Activated naive CD8-positive, alpha-beta T cell treated with anti-CD3 and anti-CD28 coated beads, Interleukin-2, amount 10 ng/mL, durations not matched to agents 7 days and 5 days (primary cell): Measurements from ENCODE around the gene IL25. TPM values are rescaled to one million over a fixed set of nuclear protein-coding genes. Genes with fewer than 3 reads are reported as not detected.

Experiments used
- ATAC-seq: fragments of 150-1000 bp; cut with Tn5 transposase; one replicate; pipeline ENCODE4 v1.10.0; 2021; ENCODE audit warnings: low read depth, moderate library complexity
- POLR2A ChIA-PET: fragments of 350-600 bp; sonication (Branson Sonifier 250); formaldehyde crosslinking; loops from one replicate; lab custom pipeline; 2021; ENCODE audit warnings: antibody characterized with exemption; lab: Charles Lee
- DNase-seq: peaks from one replicate; pipeline ENCODE4 v3.0.0; 2021
- H3K27ac Mint-ChIP-seq: one replicate; pipeline ENCODE4 v1.8.0; 2022; ENCODE audit warnings: mild to moderate bottlenecking, mixed read lengths
- H3K27me3 Mint-ChIP-seq: one replicate; pipeline ENCODE4 v1.8.0; 2022; ENCODE audit warnings: mild to moderate bottlenecking, moderate library complexity, mixed read lengths
- H3K36me3 Mint-ChIP-seq: one replicate; pipeline ENCODE4 v1.8.0; 2021; ENCODE audit warnings: mild to moderate bottlenecking, mixed read lengths
- H3K4me1 Mint-ChIP-seq: one replicate; pipeline ENCODE4 v1.8.0; 2021; ENCODE audit warnings: mixed read lengths
- H3K4me3 Mint-ChIP-seq: one replicate; pipeline ENCODE4 v1.8.0; 2022; ENCODE audit warnings: mild to moderate bottlenecking, moderate library complexity, mixed read lengths
- H3K9me3 Mint-ChIP-seq: one replicate; pipeline ENCODE4 v1.8.0; 2021; ENCODE audit warnings: mixed read lengths
- total RNA-seq, 2 experiments: library from RNA; stranded (reverse); gene quantifications; one replicate each; pipeline ENCODE4 v1.2.3, GENCODE V29; 2021

IL25 gene
- total RNA-seq, 2 experiments from 2014 or later = 0.39 TPM; not detected in 1

- Mint-ChIP-seq H3K27ac (no peak overlapping the region), H3K27me3 (peaks cover 26% of the 10 kb centered on the region), H3K36me3 (peaks cover 2% of the 10 kb centered on the region), H3K4me1 (peaks cover 2% of the 10 kb centered on the region), H3K9me3 (no peaks in the 10 kb centered on the region), H3K4me3 (no peak overlapping the region)
- ATAC-seq (no peak), DNase-seq (no peak)
- POLR2A ChIA-PET = no interaction called here
Observed at GRCh38 chr14:23346693-23347405, 25.8 kb upstream of the IL25 start.

- ATAC-seq (no peak), DNase-seq (no peak)
- Mint-ChIP-seq H3K27me3 (peaks cover 21% of the 10 kb centered on the region), H3K36me3 (peaks cover 2% of the 10 kb centered on the region), H3K4me1 (peaks cover 2% of the 10 kb centered on the region), H3K9me3 (no peaks in the 10 kb centered on the region), H3K4me3 (no peak overlapping the region), H3K27ac (no peak overlapping the region)
- POLR2A ChIA-PET = no interaction called here
Observed at GRCh38 chr14:23347406-23348296, 25.0 kb upstream of the IL25 start.

GRCh38 chr14:23348297-23348655 lies 24.3 kb upstream of the IL25 start:
- Mint-ChIP-seq H3K27me3 (peaks cover 23% of the 10 kb centered on the region), H3K4me3 (no peak overlapping the region), H3K36me3 (peaks cover 2% of the 10 kb centered on the region), H3K4me1 (peaks cover 6% of the 10 kb centered on the region), H3K27ac (peak overlapping the region; percentile 36), H3K9me3 (no peaks in the 10 kb centered on the region)
- no peak for DNase-seq
- ATAC-seq = no peak
- POLR2A ChIA-PET = interaction anchor here (0.7 kb wide), 1 partner anchor 28 kb away, joined by 3 read pairs; no protein-coding TSS in a partner anchor

- H3K4me3 Mint-ChIP-seq = no peak overlapping the region
- H3K9me3 Mint-ChIP-seq = no peaks in the 10 kb centered on the region
- peaks cover 32% of the 10 kb centered on the region for H3K27me3 Mint-ChIP-seq
- POLR2A ChIA-PET = no interaction called here
- H3K4me1 Mint-ChIP-seq = peaks cover 6% of the 10 kb centered on the region
- peaks cover 2% of the 10 kb centered on the region for H3K36me3 Mint-ChIP-seq
- DNase-seq (no peak), ATAC-seq (no peak)
- no peak overlapping the region for H3K27ac Mint-ChIP-seq
Observed at GRCh38 chr14:23349156-23349845, 23.3 kb upstream of the IL25 start.

- DNase-seq (no peak), ATAC-seq (no peak)
- Mint-ChIP-seq H3K4me3 (peak overlapping the region; percentile 46), H3K36me3 (peaks cover 2% of the 10 kb centered on the region), H3K4me1 (peaks cover 6% of the 10 kb centered on the region), H3K27ac (no peak overlapping the region), H3K27me3 (peaks cover 41% of the 10 kb centered on the region), H3K9me3 (no peaks in the 10 kb centered on the region)
- POLR2A ChIA-PET = interaction anchor here (0.6 to 1.7 kb wide), 2 partner anchors 31 to 839 kb away, joined by 5 to 6 read pairs; partner anchors contain the start of gene PABPN1
Observed at GRCh38 chr14:23351681-23352505, 20.7 kb upstream of the IL25 start.

GRCh38 chr14:23352506-23353432 lies 19.8 kb upstream of the IL25 start, which contains the start of gene SLC22A17:
Gene SLC22A17, minus strand, starts transcription at chr14:23352887.
- Mint-ChIP-seq H3K36me3 (peaks cover 2% of the 10 kb centered on the region), H3K9me3 (no peaks in the 10 kb centered on the region), H3K4me3 (peak within 1 kb of the TSS; percentile 46), H3K27ac (no peak within 1 kb of the TSS), H3K4me1 (peaks cover 6% of the 10 kb centered on the region), H3K27me3 (peaks cover 41% of the 10 kb centered on the region)
- POLR2A ChIA-PET = interaction anchor here (0.5 to 1.7 kb wide), 3 partner anchors 32 to 1686 kb away, joined by 5 to 6 read pairs (median 6); partner anchors contain the start of gene PABPN1
- DNase-seq = peak; percentile 58
- ATAC-seq = peak; percentile 82

GRCh38 chr14:23353433-23353780 lies 19.2 kb upstream of the IL25 start:
- Mint-ChIP-seq H3K4me3 (peak overlapping the region; percentile 46), H3K4me1 (peaks cover 6% of the 10 kb centered on the region), H3K9me3 (no peaks in the 10 kb centered on the region), H3K36me3 (peaks cover 2% of the 10 kb centered on the region), H3K27ac (no peak overlapping the region), H3K27me3 (peaks cover 41% of the 10 kb centered on the region)
- ATAC-seq (no peak), DNase-seq (no peak)
- POLR2A ChIA-PET = interaction anchor here (0.5 to 1.7 kb wide), 2 partner anchors 33 to 1687 kb away, joined by 6 read pairs; partner anchors contain the start of gene PABPN1

GRCh38 chr14:23354990-23355389 lies 17.6 kb upstream of the IL25 start:
- Mint-ChIP-seq H3K27ac (no peak overlapping the region), H3K27me3 (peaks cover 39% of the 10 kb centered on the region), H3K36me3 (peaks cover 2% of the 10 kb centered on the region), H3K9me3 (no peaks in the 10 kb centered on the region), H3K4me3 (no peak overlapping the region), H3K4me1 (peaks cover 6% of the 10 kb centered on the region)
- POLR2A ChIA-PET = interaction anchor here (0.6 kb wide), 1 partner anchor 33 kb away, joined by 3 read pairs; no protein-coding TSS in a partner anchor
- no peak for DNase-seq
- no peak for ATAC-seq

- POLR2A ChIA-PET = no interaction called here
- H3K27me3 Mint-ChIP-seq = peaks cover 33% of the 10 kb centered on the region
- ATAC-seq = no peak
- peaks cover 2% of the 10 kb centered on the region for H3K36me3 Mint-ChIP-seq
- no peaks in the 10 kb centered on the region for H3K9me3 Mint-ChIP-seq
- H3K27ac Mint-ChIP-seq = no peak overlapping the region
- no peak overlapping the region for H3K4me3 Mint-ChIP-seq
- no peak for DNase-seq
- H3K4me1 Mint-ChIP-seq = peaks cover 6% of the 10 kb centered on the region
Observed at GRCh38 chr14:23355871-23356435, 16.7 kb upstream of the IL25 start.

- Mint-ChIP-seq H3K27me3 (peaks cover 26% of the 10 kb centered on the region), H3K4me3 (no peak overlapping the region), H3K36me3 (no peaks in the 10 kb centered on the region), H3K4me1 (peaks cover 4% of the 10 kb centered on the region), H3K27ac (no peak overlapping the region), H3K9me3 (no peaks in the 10 kb centered on the region)
- DNase-seq (no peak), ATAC-seq (no peak)
- POLR2A ChIA-PET = no interaction called here
Observed at GRCh38 chr14:23356662-23357061, 15.9 kb upstream of the IL25 start.

- no peaks in the 10 kb centered on the region for H3K36me3 Mint-ChIP-seq
- DNase-seq (no peak), ATAC-seq (no peak)
- H3K4me1 Mint-ChIP-seq = peaks cover 4% of the 10 kb centered on the region
- H3K9me3 Mint-ChIP-seq = no peaks in the 10 kb centered on the region
- no peak overlapping the region for H3K4me3 Mint-ChIP-seq
- POLR2A ChIA-PET = no interaction called here
- peaks cover 26% of the 10 kb centered on the region for H3K27me3 Mint-ChIP-seq
- no peak overlapping the region for H3K27ac Mint-ChIP-seq
Observed at GRCh38 chr14:23357261-23357660, 15.3 kb upstream of the IL25 start.
